GM21528 (cell line): ENCODE measurements around the gene TRIM14.
"Not testable (repeated sequence)": the region's sequence is repeated elsewhere in the genome, so short reads cannot be mapped to it uniquely, and the experiment has no call there.

Experiments
- ATAC-seq: cut with Tn5 transposase; IDR thresholded peaks from one replicate; pipeline ENCODE4 v1.9.1; 2021; ENCODE audit warnings: mild to moderate bottlenecking, moderate library complexity; ENCODE audit not compliant: unreplicated experiment, low FRiP score

TRIM14 gene

DNA sequence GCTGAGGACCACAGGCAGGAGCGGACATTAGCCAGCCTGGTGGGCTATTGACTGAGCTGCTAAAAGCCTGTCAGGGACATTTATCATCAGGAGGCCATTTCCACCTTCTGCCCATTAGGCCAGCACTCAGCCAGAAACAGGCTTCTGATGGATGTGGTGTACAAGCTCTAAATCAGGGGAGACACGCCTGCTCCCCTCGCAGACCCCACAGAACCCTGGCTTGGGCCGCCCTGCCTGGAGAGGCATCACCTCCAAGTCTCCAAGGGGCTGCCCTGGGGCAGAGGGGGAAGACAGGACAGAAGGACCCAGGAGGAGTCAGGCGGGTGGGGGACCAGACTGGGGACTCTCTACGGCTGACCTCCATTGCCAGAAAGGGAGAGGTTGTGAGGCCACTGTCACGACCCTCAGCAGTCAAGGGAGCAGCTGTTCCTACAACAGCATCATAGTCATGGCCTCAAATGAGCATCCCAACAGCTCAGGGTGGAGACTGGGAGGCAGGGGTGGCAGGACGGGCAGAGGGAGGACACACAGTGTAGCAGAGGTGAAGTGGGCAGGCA, 24.0 kb upstream of the TRIM14 start:
- no peak for ATAC-seq

DNA sequence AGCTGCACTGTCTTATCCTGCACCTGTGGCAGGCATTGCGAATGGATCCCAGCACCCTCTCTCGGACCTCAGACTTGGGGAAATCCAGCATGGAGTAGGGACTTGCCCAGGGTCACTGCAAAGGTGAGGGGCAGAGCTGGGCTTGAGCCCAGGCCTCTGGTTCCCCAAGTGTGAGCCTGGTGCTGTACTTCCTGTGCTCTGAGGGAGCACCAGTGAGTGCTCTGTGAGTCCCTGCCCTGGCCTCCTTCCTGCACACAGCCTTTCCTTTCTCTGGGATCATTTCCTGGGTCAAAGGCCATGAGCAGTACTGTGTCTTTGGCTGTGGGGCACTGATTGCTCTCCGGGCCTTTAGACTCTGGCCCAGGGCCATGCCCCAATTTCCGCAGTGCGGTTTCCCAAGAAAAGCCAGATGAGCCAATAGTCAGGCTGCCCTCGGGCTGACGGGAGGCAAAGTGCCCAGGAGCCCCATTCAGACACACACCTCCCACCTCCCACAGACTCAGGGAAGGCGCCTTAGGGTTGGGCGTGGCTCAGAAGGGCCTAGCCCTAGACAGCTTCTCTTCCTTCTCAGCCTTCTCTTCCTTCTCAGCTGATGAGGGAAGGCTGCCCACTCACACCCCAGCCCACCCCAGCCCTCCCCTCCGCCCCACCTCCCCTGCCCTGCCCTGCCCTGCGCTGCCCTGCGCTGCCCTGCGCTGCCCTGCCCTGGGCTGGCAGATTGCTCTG, 23.3 kb upstream of the TRIM14 start:
- ATAC-seq, result no peak

- ATAC-seq, result no peak
These were observed 21.5 kb upstream of the TRIM14 start for GRCh38 chr9:98140503-98140902.

DNA sequence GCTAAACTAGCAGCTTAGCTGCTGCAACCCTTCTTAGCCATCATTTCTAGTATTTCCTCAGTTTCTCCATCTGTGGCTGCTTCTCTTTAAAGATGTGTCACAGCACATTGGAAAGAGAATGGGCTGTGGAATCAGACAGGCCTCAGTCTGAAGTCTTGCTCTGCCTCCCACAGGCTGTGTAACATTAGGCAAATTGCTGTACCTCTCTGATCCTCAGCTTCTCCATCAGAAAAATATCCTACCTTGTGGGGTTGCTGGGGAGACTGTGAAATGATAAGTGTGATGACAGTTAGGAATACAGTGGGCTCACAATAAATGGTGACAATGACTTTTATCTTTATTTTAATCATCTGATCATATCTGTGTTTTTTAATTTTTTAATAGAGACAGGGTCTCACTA, 17.5 kb upstream of the TRIM14 start:
- ATAC-seq, result no peak

DNA sequence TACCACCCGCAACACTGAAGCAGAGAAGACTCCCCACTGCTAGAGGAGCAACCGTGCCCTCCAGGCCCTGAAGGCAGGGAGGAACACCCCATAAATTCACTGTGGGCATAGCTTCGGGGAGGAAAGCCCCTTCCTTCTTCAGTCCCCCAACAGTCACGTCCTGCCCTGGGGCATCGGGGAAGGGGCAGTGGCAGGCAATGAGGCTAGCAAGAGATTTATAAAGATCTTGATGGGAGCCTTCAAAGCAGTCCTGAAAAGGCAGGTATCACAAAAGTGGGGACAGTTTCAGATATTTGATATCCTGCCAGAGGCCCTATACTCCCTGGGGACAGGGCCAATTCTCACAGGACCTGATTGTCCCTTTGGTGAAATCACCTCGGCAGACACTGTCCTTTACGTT, 16.9 kb upstream of the TRIM14 start:
- ATAC-seq, result no peak

GRCh38 chr9:98135558-98135934, 16.5 kb upstream of the TRIM14 start:
- ATAC-seq, result no peak

DNA sequence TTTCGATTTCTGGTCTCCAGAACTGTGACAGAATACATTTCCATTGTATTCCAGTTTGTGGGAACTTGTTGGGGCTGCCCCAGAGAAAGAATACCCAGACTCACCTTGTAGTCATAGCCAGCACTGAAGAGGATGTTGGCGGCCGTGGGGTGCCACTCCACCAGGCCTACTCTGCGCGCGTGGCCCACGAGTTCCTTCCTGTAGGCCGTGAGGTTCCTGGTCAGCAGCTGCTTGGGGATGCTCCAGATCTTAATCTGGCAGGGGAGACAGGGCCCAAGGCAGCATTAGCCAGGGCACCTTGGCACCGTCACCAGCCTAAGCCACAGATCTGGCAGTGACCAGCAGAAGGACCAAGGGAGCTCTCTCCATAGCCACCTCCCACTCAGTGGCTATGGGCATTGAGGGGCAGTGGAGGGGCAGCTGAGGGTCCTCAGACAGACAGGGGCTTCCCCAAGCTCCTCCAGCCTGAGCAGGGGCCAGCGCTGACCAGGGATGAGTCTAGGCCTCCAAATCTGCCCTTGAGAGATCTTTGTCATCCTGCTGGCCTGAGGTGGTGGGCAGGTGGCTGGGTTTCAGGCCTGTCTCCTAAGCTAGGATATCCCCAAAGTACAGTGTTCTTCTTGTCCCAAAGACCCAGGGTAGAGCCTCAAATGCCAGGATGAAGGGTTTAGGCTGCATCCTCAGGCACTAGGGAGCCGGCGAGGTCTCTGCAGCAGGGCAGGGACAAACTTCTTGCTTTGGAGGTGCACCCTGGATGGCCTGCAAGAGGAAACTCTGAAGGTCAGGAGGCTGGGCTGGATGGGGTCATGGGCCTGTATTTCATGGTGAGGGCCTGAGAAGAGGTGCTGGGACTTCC, 15.9 kb upstream of the TRIM14 start:
- ATAC-seq, result no peak

- ATAC-seq, result no peak
These were observed 14.0 kb upstream of the TRIM14 start for GRCh38 chr9:98132806-98133631.

DNA sequence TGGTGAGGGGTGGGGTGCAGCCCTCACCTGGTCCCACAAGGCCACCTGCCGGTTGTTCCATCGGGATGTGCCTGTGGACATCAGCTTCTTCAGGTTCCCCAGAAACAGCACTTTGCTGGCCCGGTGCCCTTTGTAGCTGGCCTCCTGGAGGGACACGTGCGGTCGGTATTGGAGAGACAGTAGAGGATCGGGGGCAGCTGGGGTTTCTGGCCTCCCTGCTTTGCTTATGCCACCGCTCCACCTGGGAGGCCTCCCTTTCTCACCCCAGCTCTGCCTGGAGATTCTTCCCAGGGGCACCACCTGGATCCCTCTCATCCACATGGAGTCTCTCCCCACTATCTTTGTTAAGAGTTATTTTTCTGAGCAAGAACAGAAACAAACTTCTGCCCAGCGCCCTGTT, 13.1 kb upstream of the TRIM14 start:
- no peak for ATAC-seq

DNA sequence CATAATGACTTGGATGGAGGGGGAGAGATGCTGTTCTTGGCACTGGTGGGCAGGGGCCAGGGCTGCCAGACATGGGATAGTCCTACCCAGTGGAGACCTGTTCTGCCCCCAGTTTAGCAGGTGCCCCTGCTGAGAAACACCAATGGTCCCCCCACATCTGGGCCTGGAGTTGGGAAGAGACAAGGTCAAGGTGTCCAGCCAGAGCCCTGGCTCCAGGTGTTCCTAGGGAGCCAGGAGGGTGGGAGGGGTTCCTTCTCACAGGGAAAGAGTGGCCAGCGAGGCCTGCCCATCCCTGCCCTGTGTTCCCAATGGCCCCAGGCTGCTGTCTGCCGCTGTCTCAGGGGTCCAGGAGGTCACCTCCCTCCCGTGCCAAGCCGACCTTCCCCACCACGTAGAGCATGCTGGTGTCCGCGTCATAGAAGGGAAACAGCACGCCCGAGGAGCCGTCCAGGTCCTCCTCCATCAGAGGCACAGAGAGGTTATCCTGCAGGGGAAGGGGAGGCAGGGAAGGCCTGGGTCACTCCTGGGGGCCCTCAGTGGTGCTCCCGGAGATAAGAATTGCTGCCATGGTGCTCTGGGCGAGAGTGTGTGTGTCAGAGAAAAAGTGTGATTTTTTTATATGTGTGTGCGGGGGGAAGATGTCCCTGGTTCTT, 11.7 kb upstream of the TRIM14 start:
- ATAC-seq, result no peak

DNA sequence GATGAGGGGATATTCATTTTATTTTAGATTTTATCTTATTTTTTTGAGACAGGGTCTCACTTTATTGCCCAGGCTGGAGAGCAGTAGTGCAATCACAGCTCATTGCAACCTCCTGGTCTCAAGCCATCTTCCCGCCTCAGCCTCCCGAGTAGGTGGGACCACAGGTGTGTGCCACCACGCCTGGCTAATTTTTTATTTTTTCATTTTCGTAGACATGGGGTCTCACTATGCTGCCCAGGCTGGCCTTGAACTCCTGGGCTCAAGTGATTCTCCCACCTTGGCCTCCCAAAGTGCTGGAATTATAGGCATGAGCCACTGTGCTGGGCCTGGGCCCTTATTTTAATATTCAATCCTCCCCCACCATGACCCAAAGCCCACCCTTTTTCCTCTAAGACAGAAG, 11.0 kb upstream of the TRIM14 start:
- ATAC-seq, result not testable (repeated sequence)

- no peak for ATAC-seq
These were observed 10.4 kb upstream of the TRIM14 start for GRCh38 chr9:98129451-98129881.

GRCh38 chr9:98128316-98128715, 9.3 kb upstream of the TRIM14 start:
- no peak for ATAC-seq

- no peak for ATAC-seq
These were observed 8.2 kb upstream of the TRIM14 start for GRCh38 chr9:98127226-98127625.

DNA sequence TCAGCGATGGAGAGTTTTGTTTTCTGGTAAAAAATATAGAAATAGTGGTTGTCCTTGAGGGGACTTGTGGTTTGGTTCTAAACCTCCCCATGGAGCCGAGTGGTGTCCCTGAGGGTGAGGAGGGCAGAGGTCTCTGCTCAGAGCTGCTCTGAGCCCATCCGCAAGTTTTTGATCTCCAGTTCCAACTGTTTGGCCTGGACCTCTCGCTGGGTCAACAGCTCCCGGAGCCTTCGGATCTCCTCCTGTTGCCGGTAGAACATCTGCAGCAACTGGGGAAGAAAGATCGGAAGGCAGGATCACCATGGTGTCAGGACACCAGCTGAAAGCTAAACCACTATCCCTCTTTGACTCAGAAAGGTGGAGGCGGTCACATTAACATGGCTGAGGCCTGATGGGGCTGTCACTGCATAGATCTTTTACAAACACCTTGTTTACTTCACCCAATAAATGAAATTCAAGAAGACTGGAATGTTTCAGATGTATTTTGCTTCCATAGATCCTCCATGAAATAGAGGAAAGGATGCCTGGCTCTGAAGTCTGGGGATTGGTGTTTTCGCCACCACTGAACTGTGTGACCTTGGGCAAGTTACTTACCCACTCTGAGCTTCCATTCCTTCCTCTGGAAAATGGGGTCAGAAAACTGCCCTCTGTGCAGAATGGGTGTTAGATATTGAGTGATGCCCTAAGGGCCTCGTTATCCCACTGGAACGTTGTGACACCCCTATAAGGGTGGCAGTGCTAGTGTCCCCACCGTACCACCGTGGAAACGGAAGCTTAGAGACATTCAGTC, 5.8 kb upstream of the TRIM14 start:
- ATAC-seq, result no peak

- not testable (repeated sequence) for ATAC-seq
These were observed 5.1 kb upstream of the TRIM14 start for GRCh38 chr9:98124091-98124490.

- no peak for ATAC-seq
These were observed 2.0 kb upstream of the TRIM14 start for GRCh38 chr9:98121058-98121457.

DNA sequence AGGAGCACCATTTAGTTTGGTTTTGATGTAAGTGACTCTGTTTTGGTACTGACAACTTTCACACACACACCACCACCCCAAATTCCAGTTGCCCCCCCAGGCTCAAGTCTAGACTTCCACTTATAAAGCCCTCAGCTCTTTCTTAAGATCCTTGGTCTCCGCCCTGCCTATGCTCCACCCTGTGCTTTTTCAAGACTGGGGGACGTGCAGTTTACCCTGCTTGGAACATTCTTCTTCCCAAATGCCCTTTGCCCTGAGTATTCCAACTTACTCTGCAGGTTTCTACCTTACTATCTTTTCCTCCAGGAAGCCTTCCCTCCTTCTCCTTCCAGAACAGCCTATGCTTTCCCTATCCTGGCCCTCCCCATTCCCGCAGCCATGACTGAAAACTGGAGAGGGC, 1.5 kb upstream of the TRIM14 start:
- no peak for ATAC-seq

GRCh38 chr9:98117984-98118639, 910 bp downstream of the TRIM14 start:
- peak; percentile 48 for ATAC-seq
